Activated CD4-positive, alpha-beta T cell treated with anti-CD3 and anti-CD28 coated beads for 1 hour (primary cell): Measurements from ENCODE around the gene RPS19BP1.
"Not testable (repeated sequence)": the region's sequence is repeated elsewhere in the genome, so short reads cannot be mapped to it uniquely, and the experiment has no call there.

ENCODE experiments used
- DNase-seq: peaks from one replicate; pipeline ENCODE4 v3.0.0-alpha.2; 2020

The RPS19BP1 gene

DNA sequence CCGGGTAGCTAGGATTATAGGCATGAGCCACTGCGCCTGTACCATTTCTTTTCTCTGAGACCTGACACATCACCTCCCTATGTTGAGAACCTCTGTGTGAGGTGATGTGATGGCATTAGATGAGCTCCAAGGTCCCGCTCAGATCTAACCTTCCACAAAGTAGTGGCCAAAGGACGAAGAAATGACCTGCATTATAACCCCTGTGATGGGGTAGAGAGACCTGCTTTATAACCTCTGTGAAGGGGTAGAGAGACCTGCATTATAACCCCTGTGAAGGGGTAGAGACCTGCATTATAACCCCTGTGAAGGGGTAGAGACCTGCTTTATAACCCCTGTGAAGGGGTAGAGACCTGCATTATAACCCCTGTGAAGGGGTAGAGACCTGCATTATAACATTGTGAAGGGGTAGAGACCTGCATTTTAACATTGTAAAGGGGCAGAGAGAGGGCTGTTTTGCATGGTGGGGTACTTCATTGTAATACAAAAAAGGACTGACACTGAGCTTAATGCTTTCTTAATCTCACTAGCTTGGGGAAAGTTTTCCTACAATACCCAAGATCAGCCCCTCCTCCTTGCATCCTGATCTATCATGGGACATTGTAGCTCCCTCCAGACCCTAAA, 21.9 kb downstream of the RPS19BP1 start:
- no peak for DNase-seq

DNA sequence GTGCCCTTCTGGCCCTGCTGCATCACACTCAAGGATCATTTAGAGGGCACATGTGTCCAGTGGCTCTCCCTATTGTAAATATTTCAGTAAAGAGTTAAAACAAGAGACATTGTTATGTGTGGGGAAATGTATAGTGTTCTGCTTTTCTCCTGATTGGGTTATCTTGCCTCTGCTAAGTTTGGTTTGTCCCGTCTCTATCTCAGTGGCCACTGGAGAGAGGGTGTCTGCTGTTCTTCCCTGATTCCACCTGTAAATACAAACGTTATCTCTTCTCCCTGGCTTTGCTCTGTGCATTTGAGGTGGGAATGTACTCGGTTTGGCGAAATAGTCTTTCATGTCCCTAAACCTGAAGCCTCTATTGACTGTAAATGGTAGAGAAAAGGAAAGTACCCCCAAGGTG, 24.2 kb downstream of the RPS19BP1 start:
- DNase-seq = no peak

DNA sequence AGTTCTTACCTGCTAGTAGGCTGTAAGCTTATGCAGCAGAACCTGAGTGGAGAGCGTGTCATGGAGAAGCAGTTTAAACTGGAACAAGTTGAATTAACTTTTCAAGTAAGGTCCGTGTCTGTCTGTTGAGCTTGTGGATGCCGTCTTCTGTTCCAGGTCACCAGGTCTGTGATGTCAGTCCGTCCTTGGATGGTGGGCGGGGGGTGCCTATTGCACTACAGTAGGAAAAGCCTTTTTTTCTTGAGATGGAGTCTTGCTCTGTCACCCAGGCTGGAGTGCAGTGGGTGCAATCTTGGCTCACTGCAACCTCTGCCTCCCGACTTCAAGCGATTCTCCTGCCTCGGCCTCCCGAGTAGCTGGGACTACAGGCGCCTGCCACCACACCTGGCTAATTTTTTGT, 25.5 kb downstream of the RPS19BP1 start:
- DNase-seq = not testable (repeated sequence)

DNA sequence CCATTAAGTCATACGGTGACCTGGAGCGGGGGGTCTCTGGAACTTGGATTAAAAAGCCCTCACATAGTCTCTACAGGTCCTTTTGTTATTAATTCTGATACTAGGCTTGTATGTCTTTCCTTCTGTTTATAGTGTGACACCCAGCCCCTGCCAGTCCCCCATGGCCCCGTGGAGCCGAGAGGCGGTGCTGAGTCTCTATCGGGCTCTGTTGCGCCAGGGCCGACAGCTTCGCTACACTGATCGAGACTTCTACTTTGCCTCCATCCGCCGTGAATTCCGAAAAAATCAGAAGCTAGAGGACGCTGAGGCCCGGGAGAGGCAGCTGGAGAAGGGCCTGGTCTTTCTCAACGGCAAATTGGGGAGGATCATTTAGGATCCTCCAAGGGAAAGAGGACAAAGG, 28.5 kb downstream of the RPS19BP1 start:
- DNase-seq = no peak

DNA sequence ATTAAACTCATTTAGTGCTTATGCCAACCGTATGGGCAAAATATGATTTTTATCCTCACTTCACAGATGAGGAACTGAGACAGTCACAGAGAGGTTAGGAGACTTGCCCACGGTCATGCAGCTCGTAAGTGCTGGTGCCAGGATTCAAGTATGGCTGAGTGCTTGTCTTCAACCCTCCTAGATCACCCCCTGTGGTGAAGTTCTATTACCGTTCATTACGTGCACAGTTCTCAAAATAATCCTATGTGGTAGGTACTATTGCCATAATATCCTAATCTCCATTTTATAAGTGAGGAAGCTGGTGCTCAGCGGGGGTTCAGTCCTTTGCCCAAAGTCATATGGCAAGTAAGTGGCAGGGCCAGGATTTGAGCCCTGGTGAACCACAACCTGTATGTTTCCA, 28.9 kb downstream of the RPS19BP1 start:
- no peak for DNase-seq

DNA sequence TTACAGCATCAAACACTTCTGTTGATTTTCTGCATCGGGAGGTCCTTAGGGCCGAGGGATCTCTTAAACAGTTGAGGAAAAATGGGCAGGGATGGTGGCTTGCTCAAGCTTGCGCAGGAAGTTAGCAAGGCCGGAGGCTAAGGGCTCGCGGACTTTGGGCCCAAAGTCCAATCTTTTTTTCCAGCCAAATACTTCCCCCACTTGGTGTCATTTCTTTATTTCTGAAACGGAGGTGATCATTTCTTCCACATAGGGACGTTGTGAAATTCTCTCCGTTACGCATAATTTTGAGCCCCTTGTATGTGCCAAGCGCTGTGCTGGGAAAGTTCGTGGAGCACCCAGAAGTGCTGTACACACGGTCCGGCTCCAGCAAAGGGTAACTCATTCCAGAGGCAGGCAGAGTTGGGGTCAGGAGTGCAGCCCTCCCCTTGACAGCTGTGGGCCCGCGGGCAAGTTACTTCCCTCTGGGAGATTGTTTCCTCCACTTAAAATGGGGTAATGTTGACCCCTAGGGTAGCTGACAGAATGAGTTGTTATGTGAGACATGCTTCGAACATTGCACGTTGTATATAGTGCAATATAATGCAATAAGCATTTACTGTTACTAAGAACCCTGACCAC, 29.6 kb downstream of the RPS19BP1 start:
- DNase-seq = no peak

DNA sequence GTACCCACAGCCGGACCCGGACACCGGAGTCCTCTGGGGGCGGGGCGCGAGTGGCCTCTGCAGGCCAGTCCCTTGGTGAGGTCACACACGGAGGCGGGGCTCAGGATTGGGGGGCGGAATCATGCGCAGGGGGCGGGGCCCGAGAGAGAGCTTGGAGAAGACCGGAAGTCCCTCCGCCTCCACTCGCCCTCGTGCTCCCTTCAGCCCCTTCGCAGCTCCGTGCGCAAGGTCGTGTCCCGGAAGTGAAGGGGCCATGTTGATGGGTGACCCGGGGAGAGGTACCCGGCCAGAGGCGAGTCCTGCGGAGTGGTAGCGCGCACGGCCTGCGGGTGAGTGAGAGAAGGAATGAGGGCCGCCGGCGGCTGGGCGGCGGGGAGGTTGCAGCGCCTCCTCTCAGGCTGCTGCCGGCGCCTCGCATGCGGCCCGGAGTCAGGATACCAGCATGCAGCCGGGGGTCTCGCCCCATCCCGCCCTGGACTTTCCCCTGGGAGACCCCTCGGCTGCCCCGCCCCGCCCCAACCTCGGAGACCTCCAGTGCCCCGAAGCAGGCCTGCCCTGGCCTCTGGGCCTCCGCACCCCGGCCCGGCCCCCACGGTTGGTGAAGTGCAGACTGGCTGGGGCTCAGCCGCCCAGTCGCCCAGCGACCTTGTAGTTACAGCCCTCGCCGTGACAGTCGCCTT, 30.3 kb downstream of the RPS19BP1 start, which contains the start of gene MIEF1:
Gene MIEF1 (plus strand): TSS at position 182 of the 680 bp plus-strand sequence. CDS start 9,005 bp downstream, outside the sequence.
- DNase-seq = peak; percentile 80

DNA sequence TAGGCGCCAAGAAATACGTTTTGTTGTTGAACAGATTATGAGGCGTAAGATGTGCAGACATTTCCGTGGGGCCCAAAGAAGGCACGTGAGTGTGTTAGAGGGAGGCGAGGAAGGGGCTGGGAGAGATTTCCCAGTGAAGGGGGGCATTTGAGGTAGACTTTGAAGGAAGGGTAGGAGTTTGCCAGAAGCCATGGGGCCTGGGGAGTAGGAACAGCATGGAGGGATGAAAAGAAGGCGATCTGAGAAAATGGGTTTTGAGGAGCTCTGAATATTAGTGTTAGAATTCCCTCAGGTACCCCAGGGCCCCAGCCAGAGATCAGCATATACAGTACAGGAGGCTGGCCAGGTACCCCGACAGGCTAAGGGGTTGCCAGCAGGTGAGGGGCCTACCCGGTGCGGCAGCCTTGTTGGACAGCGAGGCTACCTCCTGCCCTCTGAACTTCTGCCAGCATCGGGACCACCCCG, 30.9 kb downstream of the RPS19BP1 start:
- DNase-seq = no peak

DNA sequence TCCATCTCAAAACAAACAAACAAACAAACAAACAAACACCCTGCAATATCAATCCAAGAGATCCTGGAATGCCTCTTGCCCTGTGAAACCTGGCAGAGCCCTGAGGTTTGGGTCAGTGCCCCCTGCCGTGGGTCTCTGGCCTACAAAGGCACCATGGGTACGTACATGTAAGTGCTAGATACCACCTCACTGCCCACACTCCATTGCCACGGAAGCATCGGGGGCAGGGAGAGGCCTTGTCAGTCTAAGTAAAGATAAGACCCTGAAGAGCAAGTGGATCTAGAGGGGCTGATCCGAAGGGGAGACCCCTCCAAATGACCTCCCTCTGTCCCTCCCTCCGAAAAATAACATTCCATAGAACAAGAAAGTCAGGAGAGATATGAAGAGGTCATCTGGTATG, 32.4 kb downstream of the RPS19BP1 start:
- DNase-seq = no peak

DNA sequence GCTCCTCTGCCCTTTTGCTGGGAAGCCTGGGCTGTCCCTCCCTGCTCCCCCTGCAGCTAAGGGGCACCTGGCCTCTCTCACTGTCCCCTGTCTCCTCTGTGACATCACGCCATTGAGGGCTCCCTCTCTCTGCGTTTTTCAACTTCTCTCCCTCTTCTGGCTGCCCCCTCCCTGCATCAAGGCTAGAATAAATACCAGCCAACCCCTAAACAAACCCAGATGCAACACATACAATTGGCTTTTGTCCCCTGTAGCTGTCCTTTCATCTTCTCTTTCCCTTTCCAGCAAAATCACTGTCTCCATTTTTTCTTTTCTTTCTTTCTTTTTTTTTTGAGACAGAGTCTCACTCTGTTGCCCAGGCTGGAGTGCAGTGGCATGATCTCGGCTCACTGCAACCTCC, 33.7 kb downstream of the RPS19BP1 start:
- DNase-seq = no peak

DNA sequence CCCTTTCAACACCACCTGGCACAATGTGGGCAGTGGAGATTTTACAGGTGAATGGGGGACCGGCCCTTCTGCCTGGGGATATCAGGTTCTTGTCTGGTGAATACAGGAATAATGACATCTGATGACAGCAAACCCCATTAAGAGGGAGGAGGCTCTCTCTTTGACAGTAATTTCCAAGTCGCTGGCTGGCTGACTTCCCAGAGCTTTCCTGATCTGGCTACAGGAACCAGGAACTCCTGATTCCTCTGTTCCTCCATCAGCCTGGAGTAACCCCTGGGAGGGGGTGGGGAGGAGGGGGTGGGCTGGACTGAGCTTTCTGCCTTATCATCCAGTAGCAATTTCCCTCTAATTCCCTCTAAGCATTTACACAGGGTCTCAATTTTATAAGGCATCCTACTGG, 34.2 kb downstream of the RPS19BP1 start:
- DNase-seq = no peak

DNA sequence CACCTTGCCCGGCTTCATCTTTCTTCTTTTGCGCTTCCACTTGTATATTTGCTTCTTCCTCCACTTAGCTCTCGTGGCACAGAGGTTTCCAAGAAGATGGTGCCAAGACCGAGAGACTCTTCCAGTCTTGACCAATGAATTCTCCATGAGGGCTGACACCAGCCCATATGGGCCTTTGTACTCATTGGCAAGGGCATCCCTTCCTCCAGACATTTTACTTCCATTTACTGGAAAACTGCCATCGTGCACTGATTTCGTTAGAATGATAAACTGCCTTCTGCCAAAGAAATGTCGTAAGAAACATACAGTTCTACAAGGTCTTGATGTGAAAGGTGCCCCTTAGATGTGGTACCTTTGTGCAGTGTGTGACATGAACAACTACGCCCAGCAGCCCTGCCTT, 35.1 kb downstream of the RPS19BP1 start:
- DNase-seq = no peak

DNA sequence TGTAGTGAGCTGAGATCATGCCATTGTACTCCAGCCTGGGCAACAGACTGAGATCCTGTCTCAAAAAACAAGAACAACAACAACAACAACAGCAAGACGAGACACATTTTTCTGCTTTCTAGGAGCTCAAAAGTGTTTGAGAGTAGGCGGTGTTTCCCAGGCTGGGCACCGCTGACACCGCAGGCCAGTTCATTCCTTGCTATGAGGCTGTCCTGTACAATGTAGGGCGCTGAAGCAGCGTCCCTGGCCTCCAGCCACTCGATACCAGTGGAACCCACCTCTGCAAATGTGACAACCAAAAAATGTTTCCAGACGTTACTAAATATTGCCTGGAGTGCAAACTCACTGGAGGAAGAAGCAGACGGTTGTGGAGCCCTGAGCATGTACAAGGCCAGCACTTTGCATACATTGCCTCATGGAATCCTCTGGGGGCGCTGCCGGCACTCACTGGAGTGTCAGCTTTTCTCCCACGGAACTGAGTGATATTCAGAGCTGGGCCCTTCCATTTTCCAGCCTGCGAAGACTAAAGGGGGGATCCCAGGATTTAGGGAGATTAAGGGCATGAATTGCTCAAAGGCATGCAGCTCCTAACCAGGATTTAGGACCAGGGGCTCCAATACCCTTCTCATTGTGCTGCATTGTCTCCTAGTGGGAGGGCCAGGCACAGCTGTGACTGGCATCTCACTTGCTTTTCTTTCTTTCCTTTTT, 36.3 kb downstream of the RPS19BP1 start:
- DNase-seq = peak; percentile 36

DNA sequence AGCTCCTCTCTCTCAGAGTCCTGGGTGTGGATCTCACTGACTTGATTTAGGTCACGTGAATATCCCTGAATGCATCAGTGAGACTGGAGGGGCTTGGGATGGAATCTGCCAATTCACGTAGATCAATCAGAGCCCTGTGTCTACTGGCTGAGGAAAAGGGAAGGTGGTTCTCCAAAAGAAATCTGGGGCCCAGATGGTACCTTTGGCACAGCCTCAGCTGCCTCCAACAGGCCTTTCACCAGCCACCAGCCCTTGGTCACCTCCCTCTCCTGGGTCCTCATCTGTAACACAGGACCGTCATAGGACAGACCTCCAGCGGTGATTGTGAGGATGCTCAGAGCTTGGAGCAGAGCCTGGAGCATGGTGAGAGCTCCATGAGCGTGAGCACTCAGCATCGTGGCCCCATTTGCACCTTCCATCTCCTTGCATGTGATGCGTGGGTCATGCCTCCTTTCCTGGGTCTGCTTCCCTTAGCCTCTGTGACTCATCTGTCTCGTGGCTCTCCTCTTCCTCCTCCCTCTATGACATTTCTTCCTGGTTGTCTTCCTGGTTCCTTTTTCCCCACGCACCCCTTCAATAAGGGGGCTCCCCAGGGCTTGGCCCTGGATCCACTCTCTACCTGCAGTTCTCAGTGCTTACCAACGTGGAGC, 38.0 kb downstream of the RPS19BP1 start:
- no peak for DNase-seq

DNA sequence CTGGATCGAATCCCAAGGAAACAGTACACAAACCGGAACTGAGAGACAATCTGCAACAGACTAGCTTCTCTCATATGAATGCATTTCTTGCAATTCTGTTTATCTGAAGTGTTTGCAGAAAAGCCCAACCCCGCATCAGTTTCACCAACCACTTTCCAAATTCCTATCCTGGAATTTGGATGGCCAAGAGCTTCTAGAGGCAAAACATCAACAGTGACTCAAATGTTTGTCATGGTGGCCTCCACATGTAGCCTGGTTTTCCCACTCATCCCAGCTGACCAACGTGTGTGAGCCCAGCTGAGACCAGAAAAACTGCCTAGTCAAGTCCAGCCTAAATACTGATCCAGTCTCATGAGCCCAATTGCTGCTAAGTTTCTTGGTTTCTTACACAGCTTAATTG, 38.8 kb downstream of the RPS19BP1 start:
- DNase-seq = no peak

DNA sequence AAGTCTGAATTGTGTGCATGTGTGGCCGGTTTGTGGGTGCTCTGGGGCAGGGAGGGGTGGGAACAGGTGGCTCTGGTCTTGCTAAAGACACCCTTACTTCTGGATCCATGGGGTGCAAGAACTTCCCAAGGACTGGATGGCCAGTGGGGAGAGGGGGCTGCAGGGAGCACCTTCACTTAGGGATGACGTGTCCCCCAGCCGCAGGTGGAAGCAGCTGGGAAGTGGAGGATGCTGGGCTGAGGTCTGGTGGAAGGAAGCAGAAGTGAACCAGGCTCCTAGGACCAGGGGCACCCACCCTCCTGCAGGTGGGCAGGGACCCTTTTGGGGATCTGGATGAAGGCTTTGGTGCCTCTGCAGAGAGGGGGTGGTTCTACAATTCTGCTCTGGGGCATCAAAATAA, 40.4 kb downstream of the RPS19BP1 start:
- no peak for DNase-seq

DNA sequence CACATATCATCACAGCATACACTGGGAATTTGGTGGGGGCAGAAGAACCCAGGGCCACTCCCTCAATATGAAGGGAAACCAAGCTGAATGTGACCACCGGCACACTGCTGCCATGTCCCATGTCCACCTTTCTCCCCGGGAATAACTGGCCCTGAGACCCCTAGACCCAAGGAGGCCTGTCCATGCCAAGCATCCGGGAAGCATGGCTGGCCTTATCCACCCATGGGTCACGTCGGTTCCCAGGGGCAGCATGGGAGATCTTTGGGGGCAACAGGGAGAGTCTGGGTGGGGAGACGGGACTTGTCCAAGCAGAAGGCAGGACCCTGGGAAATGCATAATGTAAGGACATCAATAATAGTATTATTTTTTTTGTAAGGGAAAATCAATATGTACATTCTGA, 40.9 kb downstream of the RPS19BP1 start:
- DNase-seq = no peak

DNA sequence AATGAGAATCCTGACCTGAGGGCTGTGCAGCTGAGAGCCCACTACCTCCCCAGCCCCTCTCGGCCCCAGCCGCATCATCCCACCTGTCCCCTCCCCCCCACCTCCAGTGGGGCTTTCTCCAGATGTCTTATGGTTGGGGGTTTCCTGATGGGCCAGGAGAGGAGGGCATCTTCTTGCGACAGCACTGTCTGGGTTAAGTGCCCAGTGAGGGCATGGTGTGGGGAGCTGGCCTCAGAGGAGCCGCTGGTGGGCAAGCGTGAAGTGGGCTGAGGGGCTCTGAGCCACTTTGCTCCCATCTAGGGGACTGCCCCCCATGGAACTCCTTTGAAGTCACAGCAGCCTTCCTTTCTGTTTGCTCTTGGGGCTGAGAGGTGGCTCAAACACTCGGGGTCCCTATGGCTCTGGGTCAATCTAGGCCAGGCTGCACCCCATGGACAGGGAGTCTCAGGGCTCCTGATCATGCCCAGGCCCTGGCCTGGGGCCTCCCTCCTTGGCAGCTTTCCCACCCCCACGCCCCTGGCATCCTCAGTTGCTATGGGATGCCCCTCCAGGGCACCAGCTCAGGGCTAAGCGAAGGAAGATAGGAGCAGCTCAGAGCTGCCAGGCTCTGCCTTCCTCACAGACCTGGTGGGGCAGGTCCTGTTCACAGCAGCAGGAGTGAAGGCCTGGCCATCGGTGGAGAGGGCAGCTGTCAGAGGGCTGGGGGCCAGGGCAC, 41.4 kb downstream of the RPS19BP1 start:
- DNase-seq = no peak

DNA sequence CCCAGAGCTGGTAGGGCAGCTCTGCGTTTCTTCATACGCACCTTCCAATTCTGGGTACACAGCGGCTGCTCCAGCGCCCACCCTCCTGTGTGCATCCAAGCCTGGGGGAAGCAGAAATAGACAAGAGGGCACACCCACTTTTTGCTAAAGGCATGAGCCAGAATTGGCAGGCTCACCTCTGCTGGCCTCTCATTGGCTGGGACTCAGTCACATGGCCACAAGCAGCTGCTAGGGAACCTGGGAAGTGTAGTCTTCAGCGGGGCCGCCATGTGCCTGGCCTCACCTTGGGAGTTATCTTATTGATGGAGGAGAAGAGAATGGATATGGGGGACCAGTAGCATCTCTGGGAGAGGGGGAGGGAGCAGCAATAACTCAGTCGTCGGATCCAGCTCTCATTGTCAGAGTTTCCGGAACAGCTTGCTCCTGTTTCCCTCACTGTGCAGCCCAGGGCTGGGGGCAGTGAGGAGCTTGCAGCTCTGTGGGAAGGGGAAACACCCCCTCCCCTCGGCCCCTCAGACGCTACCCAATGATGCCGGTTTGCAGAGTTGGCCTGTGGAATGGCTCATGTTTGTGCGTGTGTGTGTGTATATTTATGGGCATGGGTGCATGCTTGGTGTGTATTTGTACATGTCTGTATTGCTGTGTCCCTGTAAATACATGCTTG, 42.3 kb downstream of the RPS19BP1 start:
- DNase-seq = peak; percentile 70

DNA sequence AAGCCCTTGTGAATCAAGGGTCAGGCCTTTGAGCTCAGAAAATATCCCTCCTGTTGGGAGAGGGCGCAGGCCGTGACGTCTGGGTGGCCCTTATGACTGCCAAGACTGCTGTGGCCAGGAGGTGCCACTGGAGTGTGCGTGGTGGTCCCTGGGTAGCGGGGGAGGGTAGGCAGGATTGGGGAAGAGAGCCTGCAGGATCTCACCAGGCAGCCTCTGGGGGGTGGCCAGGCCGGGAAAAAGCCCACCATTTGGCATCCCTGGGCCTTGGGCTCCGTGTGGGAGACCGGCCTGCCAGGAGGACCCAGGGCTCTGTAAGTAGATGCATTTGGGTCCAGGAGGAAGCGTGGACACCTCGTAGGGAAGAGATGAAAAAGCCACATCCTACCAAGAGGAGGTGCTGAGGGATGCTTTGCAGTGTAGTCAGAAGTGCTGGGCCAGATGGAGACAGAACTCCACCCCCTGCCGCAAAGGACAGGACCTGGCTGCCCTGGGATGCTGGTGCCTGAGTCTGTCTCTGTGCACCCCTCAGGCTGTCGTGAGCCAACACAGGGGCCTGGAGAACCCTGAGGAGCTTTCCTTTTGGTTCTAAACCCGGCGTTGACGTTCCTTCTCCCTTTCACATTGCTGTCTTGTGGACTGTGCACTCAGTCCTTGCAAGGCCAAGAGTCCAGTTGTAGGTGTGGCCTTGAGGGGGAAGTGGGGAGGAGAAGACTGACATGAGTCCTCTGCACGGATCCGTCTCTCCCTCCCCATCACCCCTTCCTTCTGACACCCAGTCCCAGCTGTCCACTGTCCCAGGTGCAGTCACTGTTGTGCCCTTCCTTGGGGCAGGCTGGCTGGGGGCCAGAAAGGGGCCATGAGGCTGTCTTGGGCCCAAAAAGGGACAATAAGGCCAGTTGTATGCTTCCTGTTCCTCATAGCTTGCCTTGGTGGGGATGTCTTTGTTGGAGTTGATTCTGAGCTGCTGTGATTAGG, 43.2 kb downstream of the RPS19BP1 start:
- DNase-seq = no peak
